HepG2 (cell line): ENCODE results near the gene SEMA5B. TPM values are rescaled to one million over a fixed set of nuclear protein-coding genes. Genes with fewer than 3 reads are reported as not detected.

Experiments
- ATAC-seq: fragments of 200-7000 bp; cut with Tn5 transposase; 3 replicates; pipeline ENCODE4 v1.9.1; 2020; ENCODE audit warnings: mild to moderate bottlenecking, moderate library complexity
- BruUV-seq: library from RNA; stranded (reverse); fragments of 400-500 nt; replicated peaks from 2 replicates; lab custom pipeline; 2021; lab: Mats Ljungman, UMichigan
- CTCF ChIA-PET: fragments of 300-600 bp; formaldehyde crosslinking; extraction: SDS; loops from one replicate; lab custom pipeline; 2021; ENCODE audit warnings: low total read pairs, inconsistent platforms, low intra/inter-chr PET ratio; lab: Yijun Ruan, JAX
- POLR2A ChIA-PET: fragments of 350-600 bp; sonication (Branson Sonifier 250); formaldehyde crosslinking; loops from one replicate; lab custom pipeline; 2020; ENCODE audit warnings: antibody characterized with exemption, inconsistent platforms; lab: Yijun Ruan, JAX
- DNase-seq: peaks from one replicate; pipeline ENCODE4 v3.0.0-alpha.2; 2015; ENCODE audit warnings: low spot score
- FAIRE-seq: peaks from 3 replicates; lab custom pipeline; 2011; peaks lifted over from hg19 to GRCh38; lab: Jason Lieb, UNC
- H2AFZ ChIP-seq: one replicate; pipeline ENCODE4 v1.6.1; 2011; ENCODE audit warnings: low read length, inconsistent platforms
- H3K27ac ChIP-seq: fragments of 300-600 bp; 3 replicates; pipeline ENCODE4 v1.8.0; 2011; ENCODE audit warnings: mixed run types, mild to moderate bottlenecking, mixed read lengths, low read length, inconsistent platforms; ENCODE audit not compliant: insufficient read depth; ENCODE audit errors: extremely low read length
- H3K27me3 ChIP-seq, 2 experiments: fragments of 200-600 bp in 1 of 2; 2 replicates in 1 of 2; 3 replicates in 1 of 2; pipeline versions ENCODE4 v1.6.0 to v1.8.0; 2011; ENCODE audit warnings: low read length in 2 of 2, mild to moderate bottlenecking in 2 of 2, moderate library complexity in 2 of 2, inconsistent platforms in 1 of 2; ENCODE audit not compliant: insufficient read depth in 2 of 2, control insufficient read depth in 1 of 2
- H3K36me3 ChIP-seq, 2 experiments: fragments of 200-600 bp in 1 of 2; replicated peaks in 1 of 2; 2 replicates in 1 of 2; 3 replicates in 1 of 2; pipeline versions ENCODE4 v1.5.1 to v1.8.0; 2011; ENCODE audit warnings: low read length in 2 of 2, inconsistent platforms in 1 of 2; ENCODE audit not compliant: insufficient read depth in 2 of 2, control insufficient read depth in 1 of 2
- H3K4me1 ChIP-seq: 2 replicates; pipeline ENCODE4 v1.5.1; 2012; ENCODE audit warnings: low read length, inconsistent platforms; ENCODE audit not compliant: insufficient read depth
- H3K4me2 ChIP-seq: 2 replicates; pipeline ENCODE4 v1.6.0; 2011; ENCODE audit warnings: low read depth, low read length, inconsistent platforms
- H3K4me3 ChIP-seq, 3 experiments: fragments of 200-600 bp in 1 of 3; sonication (generic), shearing (Covaris generic) in 1 of 3; replicated peaks in 1 of 3; 2 replicates each; pipeline ENCODE4 v1.5.1; 2011 to 2016; ENCODE audit warnings: low read length in 3 of 3, inconsistent platforms in 2 of 3, low read depth in 2 of 3, mild to moderate bottlenecking in 2 of 3, control low read depth in 1 of 3, mixed read lengths in 1 of 3; ENCODE audit not compliant: insufficient read depth in 1 of 3
- H3K79me2 ChIP-seq: one replicate; pipeline ENCODE4 v1.6.1; 2011; ENCODE audit warnings: low read length, inconsistent platforms; ENCODE audit not compliant: insufficient read depth
- H3K9ac ChIP-seq: 2 replicates; pipeline ENCODE4 v1.6.0; 2011; ENCODE audit warnings: mild to moderate bottlenecking, low read depth, low read length, inconsistent platforms; ENCODE audit not compliant: insufficient read depth
- H3K9me3 ChIP-seq: 2 replicates; pipeline ENCODE4 v1.5.1; 2012; ENCODE audit warnings: mild to moderate bottlenecking, low read length
- H4K20me1 ChIP-seq: 2 replicates; pipeline ENCODE4 v1.6.0; 2011; ENCODE audit warnings: inconsistent platforms, mild to moderate bottlenecking, low read length, moderate library complexity; ENCODE audit not compliant: insufficient read depth
- CENPX ChIP-seq: sonication (generic); formaldehyde crosslinking; IDR thresholded peaks from 2 replicates; pipeline ENCODE4 v1.9.0; 2021; ENCODE audit warnings: mild to moderate bottlenecking, missing genetic modification reagents, moderate library complexity
- IKZF5 ChIP-seq: IDR thresholded peaks from 2 replicates; pipeline ENCODE4 v1.6.1; 2018; ENCODE audit warnings: missing genetic modification reagents, mild to moderate bottlenecking, missing compliant biosample characterization
- LRRFIP1 ChIP-seq: sonication (generic); formaldehyde crosslinking; conservative IDR thresholded peaks from 2 replicates; pipeline ENCODE4 v1.4.0; 2020; ENCODE audit warnings: missing genetic modification reagents
- MBD4 ChIP-seq: IDR thresholded peaks from 2 replicates; pipeline ENCODE4 v1.6.1; 2012; ENCODE audit warnings: low read length, inconsistent platforms, borderline replicate concordance
- MXI1 ChIP-seq: IDR thresholded peaks from 3 replicates; pipeline ENCODE4 v1.6.1; 2012; ENCODE audit warnings: low read depth, low read length, inconsistent platforms, borderline replicate concordance
- NCOA2 ChIP-seq: sonication (generic); formaldehyde crosslinking; IDR thresholded peaks from 2 replicates; pipeline ENCODE4 v1.8.0; 2022; ENCODE audit warnings: inconsistent platforms
- NCOR1 ChIP-seq: fragments of 200-600 bp; sonication (generic); IDR thresholded peaks from 2 replicates; pipeline ENCODE4 v1.7.0; 2017; ENCODE audit warnings: antibody characterized with exemption, low read length, borderline replicate concordance
- SSRP1 ChIP-seq: IDR thresholded peaks from 2 replicates; pipeline ENCODE4 v1.6.1; 2016; ENCODE audit warnings: control low read depth
- TSC22D2 ChIP-seq: sonication (generic); formaldehyde crosslinking; IDR thresholded peaks from 2 replicates; pipeline ENCODE4 v1.5.1; 2020; ENCODE audit warnings: missing genetic modification reagents, mild to moderate bottlenecking, borderline replicate concordance
- ZNF12 ChIP-seq: sonication (generic); formaldehyde crosslinking; IDR thresholded peaks from 2 replicates; pipeline ENCODE4 v1.5.0; 2020; ENCODE audit warnings: missing genetic modification reagents
- ZNF20 ChIP-seq: sonication (generic); formaldehyde crosslinking; IDR thresholded peaks from 2 replicates; pipeline ENCODE4 v1.4.0; 2020; ENCODE audit warnings: mild to moderate bottlenecking, moderate library complexity, missing genetic modification reagents
- ZNF510 ChIP-seq: sonication (generic); formaldehyde crosslinking; IDR thresholded peaks from 2 replicates; pipeline ENCODE4 v1.4.0; 2020; ENCODE audit warnings: low read depth, mild to moderate bottlenecking, missing genetic modification reagents
- ZNF773 ChIP-seq: sonication (generic); formaldehyde crosslinking; IDR thresholded peaks from 2 replicates; pipeline ENCODE4 v1.4.0; 2020; ENCODE audit warnings: missing genetic modification reagents, borderline replicate concordance
- ZSCAN12 ChIP-seq: sonication (generic); formaldehyde crosslinking; IDR thresholded peaks from 2 replicates; pipeline ENCODE4 v1.9.0; 2021; ENCODE audit warnings: mild to moderate bottlenecking, missing genetic modification reagents
- WGBS: methylation state at CpG from one replicate; pipeline ENCODE4 v1.1.6; 2017; ENCODE audit warnings: low lambda C conversion rate; 5-methylcytosine and 5-hydroxymethylcytosine counted together
- in situ Hi-C: cut with HindIII; loops from 2 replicates; pipeline ENCODE4 v1.10.0; 2017; ENCODE audit warnings: low pct_unique_long_range_greater_than_20kb; ENCODE audit not compliant: extremely low pct_ligation_motif_present
- intact Hi-C: fragments of 100-400 bp; cut with micrococcal nuclease; formaldehyde crosslinking; loops from one replicate; pipeline ENCODE4 v1.10.0; 2022; ENCODE audit not compliant: unreplicated experiment
- polyA plus RNA-seq, 8 experiments: library from polyadenylated mRNA; depleted of rRNA in 3 of 8; stranded (reverse) in 7 of 8; unstranded in 1 of 8; fragments of >200 nt; fragmentation: Illumina TruSeq in 4 of 8; extraction: Trizol in 4 of 8; gene quantifications; 2 replicates each; pipeline versions ENCODE4 v1.2.1 to v1.2.3, GENCODE V29; 2011 to 2016; ENCODE audit warnings: low read depth in 4 of 8, missing spikeins in 1 of 8, mixed read lengths in 1 of 8; ENCODE audit not compliant: insufficient read depth in 1 of 8
- total RNA-seq, 5 experiments: library from RNA; depleted of rRNA; stranded (reverse); fragments of >200 nt; fragmentation: Illumina TruSeq; extraction: Trizol; gene quantifications; 2 replicates each; pipeline ENCODE4 v1.2.3, GENCODE V29; 2016; ENCODE audit warnings: low read depth in 1 of 5

SEMA5B gene
- total and polyA plus RNA-seq, 2 of the 13 experiments (the other 11 are each of a cell fraction or from before 2014, with no cell fraction given), result not detected

- Histone ChIP-seq H3K36me3 (no peaks in the 10 kb centered on the region), H4K20me1 (no peaks in the 10 kb centered on the region)
- no peak for DNase-seq
- no TSS peak for BruUV-seq
- no peak for TF ChIP-seq MXI1
- no peak for TF ChIP-seq IKZF5
- TF ChIP-seq, all 625 proteins: peak for 0
- H3K4me2 ChIP-seq, result no peak overlapping the region
- 33% methylated on average over 2 of the region's 12 CpGs for WGBS
- no peaks in the 10 kb centered on the region for H3K79me2 ChIP-seq
- intact Hi-C loops (no loop called here), in situ Hi-C loops (no loop called here)
- POLR2A ChIA-PET, result no interaction called here
- CTCF ChIA-PET, result no interaction called here
- H3K27me3 ChIP-seq, result peaks cover 4 to 39% of the 10 kb centered on the region in 2 experiments; a peak in 3 of 5 replicates
- FAIRE-seq (no peak), ATAC-seq (no peak)
- H3K4me3 ChIP-seq, result no peak overlapping the region
- H3K9ac ChIP-seq, result no peak overlapping the region
- H3K9me3 ChIP-seq, result no peaks in the 10 kb centered on the region
- no peak overlapping the region for H2AFZ ChIP-seq
- H3K4me1 ChIP-seq, result peaks cover 19% of the 10 kb centered on the region
- no peak overlapping the region for H3K27ac ChIP-seq
These were observed 53.5 kb downstream of the SEMA5B start for GRCh38 chr3:122973893-122974615.

- no peak for FAIRE-seq
- WGBS, result 56% methylated on average over 1 of the region's 1 CpG
- Histone ChIP-seq H2AFZ (no peak overlapping the region), H3K27me3 (peaks cover 9 to 45% of the 10 kb centered on the region in 2 experiments; a peak in 3 of 5 replicates), H3K9me3 (no peaks in the 10 kb centered on the region), H3K4me2 (no peak overlapping the region), H3K4me3 (no peak overlapping the region), H3K36me3 (no peaks in the 10 kb centered on the region), H3K79me2 (no peaks in the 10 kb centered on the region), H3K9ac (no peak overlapping the region), H3K27ac (no peak overlapping the region), H4K20me1 (no peaks in the 10 kb centered on the region), H3K4me1 (no peaks in the 10 kb centered on the region)
- CTCF ChIA-PET, result no interaction called here
- no TSS peak for BruUV-seq
- DNase-seq, result no peak
- intact Hi-C loops (no loop called here), in situ Hi-C loops (no loop called here)
- no peak for ATAC-seq
- POLR2A ChIA-PET, result no interaction called here
- TF ChIP-seq NCOA2 (CRISPR knock-in tag) (no peak), ZNF510 (no peak), SSRP1 (no peak), LRRFIP1 (CRISPR knock-in tag) (no peak), ZSCAN12 (CRISPR knock-in tag) (no peak), CENPX (CRISPR knock-in tag) (no peak), ZNF773 (CRISPR knock-in tag) (no peak), NCOR1 (no peak), ZNF20 (no peak), MBD4 (no peak), ZNF12 (CRISPR knock-in tag) (no peak), TSC22D2 (CRISPR knock-in tag) (no peak)
These were observed 55.4 kb downstream of the SEMA5B start for GRCh38 chr3:122972141-122972540.
